ENCODE measurements around the gene LDLRAD2.
A peak's percentile ranks its signal among the peaks of the same experiment; 100 is the strongest.
"Not testable (repeated sequence)": the region's sequence is repeated elsewhere in the genome, so short reads cannot be mapped to it uniquely, and the experiment has no call there.

Gene LDLRAD2, protein sequence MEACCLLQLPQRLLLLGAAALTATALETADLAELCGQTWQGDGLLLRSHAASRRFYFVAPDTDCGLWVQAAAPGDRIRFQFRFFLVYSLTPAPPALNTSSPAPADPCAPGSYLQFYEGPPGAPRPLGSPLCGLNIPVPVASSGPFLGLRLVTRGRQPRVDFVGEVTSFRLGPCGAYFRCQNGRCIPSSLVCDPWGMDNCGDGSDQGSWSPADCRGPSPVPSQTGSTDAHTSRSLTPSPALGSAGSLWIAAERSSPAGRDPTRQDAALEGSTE

DNA sequence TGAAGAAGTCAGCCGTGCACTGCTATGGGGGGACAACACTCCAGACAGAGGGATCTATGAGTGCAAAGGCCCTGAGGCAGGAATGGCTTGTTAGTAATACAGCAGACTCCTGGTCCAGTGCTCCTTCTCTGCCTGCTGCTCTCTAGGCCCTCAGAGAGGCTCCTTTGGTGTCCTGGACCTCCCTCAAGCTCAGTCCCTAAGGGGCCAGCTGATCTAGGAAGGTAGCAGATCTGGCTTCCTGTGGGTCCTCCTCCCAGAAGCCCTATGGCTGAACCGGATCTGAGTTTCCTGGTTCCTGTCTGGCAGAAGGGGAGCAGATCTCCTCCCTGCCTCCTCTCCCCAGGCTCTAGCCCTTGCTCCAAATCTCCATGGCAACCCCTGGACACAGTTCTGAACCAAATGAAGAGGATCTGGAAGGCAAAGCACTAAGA lies at the start of gene LDLRAD2:
Gene LDLRAD2 (plus strand): TSS at position 391 of the 431 bp plus-strand sequence. CDS start 187 bp downstream, outside the sequence.
- peak; percentile 16 for DNase-seq (ENCODE audit: low read depth)

DNA sequence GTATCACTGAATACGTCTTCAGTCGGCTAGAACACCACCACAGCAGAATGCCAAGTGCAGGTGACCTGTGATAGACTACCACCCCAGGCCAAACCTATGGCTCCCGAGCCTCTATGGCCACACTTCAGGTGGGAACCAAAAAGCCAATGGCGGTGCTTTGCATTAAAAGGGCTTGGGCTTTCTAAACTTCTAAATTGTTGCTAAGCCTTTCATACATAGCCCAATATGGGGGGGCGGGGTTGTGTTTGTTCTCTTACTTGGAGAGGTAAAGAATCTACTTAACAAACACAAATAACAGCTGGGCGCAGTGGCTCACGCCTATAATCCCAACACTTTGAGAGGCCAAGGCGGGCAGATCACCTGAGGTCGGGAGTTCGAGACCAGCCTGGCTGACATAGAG lies 48.8 kb upstream of the LDLRAD2 start:
- no peak for DNase-seq (ENCODE audit: low read depth)

DNA sequence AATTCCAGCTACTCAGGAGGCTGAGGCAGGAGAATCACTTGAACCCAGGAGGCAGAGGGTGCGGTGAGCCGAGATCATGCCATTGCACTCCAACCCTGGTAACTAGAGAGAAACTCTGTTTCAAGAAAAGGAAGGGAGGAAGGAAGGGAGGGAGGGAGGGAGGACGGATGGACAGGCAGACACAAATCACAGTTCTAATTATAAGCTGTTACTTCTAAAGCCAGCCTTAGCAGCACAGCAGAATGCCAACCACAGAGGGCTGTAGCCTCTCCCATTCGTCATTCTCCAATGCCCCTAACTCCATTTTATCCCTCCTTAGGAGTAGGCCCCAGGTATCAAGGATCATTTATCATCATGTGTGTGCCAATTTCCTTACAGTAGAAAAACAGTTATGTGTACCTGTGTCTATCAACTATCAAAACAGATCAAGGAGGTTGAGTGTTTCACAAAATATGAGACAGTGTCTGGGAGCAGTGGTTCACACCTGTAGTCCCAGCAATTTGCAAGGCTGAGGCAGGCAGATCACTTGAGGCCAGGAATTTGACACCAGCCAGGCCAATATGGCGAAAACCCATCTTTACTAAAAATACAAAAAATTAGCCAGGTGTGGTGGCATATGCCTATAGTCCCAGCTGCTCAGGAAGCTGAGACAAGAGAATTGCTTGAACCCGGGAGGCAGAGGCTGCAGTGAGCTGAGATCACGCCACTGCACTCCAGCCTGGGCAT lies 48.2 kb upstream of the LDLRAD2 start:
- no peak for DNase-seq (ENCODE audit: low read depth)

DNA sequence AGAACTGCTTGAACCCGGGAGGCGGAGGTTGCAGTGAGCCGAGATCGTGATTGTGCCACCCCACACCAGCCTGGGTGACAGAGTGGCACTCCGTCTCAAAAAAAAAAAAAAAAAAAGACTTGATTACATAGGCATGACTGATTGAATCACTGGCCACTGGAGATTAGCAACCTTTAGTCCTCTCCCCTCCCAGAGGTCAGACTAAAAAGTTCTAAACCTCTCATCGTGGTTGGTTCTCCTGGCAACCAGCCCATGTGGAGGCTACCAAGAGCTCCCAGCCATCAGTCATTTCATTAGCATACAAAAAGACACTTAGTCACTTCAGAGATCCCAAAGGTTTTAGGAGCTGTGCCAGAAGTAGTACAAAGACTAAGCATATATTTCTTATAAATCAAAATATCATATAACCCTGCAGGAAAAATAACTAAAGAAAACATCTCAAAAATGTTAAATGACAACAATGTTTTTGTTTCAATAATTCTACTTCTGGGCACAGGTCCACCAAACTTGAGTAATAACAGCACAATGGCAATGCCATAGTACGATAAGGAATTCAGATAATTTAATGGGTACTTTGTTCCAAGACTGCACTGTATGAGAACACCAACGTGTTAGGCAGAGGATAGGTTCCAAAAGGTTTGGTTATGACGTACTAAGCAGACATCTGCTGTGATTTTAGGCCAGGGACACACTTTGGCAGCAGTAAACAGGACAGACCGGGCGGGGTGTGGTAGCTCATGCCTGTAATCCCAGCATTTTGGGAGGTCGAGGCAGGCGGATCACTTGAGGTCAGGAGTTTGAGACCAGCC lies 47.2 kb upstream of the LDLRAD2 start:
- peak; percentile 82 for DNase-seq (ENCODE audit: low read depth)

DNA sequence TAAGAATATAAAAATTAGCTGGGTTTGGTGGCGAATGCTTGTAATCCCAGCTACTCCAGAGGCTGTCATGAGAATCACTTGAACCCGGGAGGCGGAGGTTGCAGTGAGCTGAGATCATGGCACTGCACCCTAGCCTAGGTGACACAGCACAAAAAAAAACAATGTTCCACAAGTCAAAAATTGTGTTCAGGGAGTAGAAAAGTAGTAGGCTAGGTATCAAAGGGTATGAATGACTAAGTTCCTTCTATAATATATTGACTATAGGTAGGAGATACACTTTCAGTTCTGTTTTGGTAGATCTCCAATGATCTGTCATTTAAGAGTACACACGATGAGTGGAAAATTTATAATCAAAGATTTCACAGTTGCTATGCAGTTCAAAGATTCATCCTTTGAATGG lies 45.9 kb upstream of the LDLRAD2 start:
- DNase-seq (ENCODE audit: low read depth): no peak

DNA sequence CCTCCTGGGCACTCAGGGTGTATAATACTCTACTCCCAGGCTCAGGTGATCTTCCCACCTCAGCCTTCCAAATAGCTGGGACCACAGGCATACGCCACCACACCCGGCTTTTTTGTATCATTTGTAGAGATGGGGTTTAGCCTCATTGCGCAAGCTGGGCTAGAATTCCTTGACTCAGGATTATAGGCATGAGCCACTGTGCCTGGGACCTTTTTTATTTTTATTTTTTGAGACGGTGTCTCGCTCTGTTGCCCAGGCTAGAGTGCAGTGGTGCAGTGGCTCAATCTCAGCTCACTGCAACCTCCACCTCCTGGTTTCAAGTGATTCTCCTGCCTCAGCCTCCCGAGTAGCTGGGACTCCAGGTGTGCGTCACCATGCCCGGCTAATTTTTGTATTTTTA lies 45.0 kb upstream of the LDLRAD2 start:
- DNase-seq (ENCODE audit: low read depth): not testable (repeated sequence)

DNA sequence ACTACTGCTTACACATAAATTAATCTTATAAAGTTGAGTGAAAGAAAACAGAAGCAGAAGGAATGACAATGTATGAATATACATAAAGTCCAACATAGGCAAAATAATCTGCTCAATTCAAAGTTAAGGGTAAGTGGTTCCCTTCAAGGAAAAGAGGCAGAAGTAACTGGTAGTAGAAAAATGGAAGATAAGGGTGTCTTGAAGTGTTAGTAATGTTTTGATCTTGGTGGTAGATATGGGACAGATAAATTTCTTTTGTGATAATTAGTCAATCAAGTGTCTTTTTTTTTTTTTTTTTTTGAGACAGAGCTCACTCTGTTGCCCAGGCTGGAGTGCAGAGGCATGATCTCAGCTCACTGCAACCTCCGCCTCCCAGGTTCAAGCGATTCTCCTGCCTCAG lies 41.9 kb upstream of the LDLRAD2 start:
- DNase-seq (ENCODE audit: low read depth): no peak

DNA sequence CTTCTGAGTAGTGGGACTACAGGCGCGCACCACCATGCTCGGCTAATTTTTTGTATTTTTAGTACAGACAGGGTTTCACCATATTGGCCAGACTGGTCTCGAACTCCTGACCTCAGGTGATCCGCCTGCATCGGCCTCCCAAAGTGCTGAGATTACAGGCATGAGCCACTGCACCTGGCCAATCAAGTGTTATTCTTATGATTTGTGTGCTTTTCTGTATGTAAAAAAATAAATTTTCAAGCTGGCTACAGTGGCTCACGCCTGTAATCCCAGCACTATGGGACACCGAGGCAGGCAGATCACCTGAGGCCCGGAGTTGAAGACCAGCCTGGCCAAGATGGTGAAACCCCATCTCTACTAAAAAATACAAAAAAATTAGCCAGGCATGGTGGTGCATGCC lies 41.5 kb upstream of the LDLRAD2 start:
- not testable (repeated sequence) for DNase-seq (ENCODE audit: low read depth)

DNA sequence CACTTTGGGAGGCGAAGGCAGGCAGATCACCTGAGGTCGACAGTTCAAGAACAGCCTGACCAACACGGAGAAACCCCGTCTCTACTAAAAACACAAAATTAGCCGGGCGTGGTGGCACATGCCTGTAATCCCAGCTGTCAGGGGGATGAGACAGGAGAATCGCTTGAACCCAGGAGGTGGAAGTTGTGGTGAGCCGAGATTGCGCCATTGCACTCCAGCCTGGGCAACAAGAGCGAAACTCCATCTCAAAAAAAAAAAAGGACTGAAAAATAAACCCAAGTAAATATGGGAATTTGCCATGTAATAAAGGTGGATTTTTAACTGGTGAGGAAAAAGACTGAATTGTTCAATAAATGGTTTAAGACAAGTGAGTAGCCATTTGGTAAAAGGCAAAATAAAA lies 40.4 kb upstream of the LDLRAD2 start:
- not testable (repeated sequence) for DNase-seq (ENCODE audit: low read depth)

DNA sequence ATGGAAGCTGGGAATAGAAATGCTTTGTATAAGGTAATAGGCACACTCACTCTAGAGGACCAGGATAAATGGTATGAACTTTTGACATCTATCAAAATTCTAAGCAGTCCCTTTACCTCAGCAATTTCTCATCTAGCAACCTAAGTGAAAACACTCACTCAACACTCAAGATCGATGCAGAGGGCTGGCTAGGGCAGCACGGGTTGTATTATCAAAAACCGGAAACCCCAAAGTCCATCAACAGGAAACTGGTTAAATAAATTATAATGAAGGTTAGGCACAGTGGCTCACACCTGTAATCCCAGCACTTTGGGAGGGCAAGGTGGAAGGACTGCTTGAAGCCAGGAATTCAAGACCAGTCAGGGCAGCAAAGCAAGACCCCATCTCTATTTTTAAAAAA lies 38.5 kb upstream of the LDLRAD2 start:
- no peak for DNase-seq (ENCODE audit: low read depth)

DNA sequence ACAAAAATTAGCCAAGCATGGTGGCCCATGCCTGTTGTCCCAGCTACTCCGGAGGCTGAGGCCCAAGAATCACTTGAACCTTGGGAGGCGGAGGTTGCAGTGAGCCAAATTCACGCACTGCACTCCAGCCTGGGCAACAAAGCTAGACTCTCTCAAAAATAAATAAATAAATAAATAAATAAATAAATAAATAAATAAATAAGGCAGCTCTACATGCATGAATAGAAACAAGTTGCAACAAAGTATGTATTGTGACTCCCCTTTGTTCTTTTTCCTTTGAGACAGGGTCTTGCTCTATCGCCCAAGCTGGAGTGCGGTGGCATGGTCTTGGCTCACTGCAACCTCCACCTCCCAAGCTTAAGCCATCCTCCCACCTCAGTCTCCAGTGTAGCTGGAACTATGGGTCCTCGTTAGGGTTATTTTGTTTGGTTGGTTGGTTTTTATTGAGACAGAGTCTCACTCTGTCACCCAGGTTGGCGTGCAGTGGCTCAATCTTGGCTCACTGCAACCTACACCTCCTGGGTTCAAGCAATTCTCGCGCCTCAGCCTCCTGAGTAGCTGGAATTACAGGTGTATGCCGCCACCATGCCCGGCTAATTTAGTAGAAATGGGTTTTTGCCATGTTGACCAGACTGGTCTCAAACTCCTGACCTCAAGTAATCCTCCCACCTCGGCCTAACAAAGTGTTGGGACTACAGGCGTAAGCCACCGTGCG lies 37.1 kb upstream of the LDLRAD2 start:
- no peak for DNase-seq (ENCODE audit: low read depth)

DNA sequence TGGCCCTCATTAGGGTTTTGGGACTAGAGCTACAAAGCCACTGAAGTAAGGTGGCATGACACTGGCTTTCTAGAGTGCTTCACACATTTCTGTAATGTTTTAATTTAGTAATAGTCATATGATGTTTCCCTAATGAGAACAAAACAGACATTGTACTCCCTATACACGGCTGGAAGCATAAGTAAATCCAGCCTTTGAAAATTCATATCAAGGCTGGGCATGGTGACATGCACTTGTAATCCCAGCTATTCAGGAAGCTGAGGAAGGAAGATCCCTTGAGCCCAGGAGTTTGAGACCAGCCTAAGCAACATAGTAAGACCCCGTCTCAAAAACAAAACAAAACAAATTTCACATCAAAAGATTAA lies 36.5 kb upstream of the LDLRAD2 start:
- no peak for DNase-seq (ENCODE audit: low read depth)

DNA sequence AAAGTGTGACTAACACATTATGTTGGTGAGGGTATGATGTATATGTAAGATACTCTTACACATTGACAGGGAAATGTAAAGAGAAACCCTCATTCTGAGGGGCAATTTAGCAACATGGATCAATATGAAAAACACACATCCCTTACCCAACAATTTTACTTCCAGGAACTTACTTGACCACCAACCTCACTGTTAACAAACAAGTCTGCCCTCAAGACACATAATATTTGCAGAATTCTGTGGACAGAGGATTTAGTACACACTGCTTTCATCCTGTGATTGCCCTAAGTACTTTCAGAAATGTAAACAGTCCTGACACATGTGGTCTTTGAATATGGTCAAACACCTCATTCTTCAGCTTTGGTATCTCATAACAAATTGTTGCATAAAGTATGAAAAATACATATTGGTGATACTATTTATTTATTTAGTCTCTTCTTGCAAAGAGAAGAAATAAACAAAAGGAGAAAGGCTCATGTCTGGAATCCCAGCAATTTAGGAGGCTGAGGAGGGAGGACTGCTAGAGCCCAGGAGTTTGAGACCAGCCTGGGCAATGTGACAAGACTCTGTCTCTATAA lies 36.0 kb upstream of the LDLRAD2 start:
- no peak for DNase-seq (ENCODE audit: low read depth)

DNA sequence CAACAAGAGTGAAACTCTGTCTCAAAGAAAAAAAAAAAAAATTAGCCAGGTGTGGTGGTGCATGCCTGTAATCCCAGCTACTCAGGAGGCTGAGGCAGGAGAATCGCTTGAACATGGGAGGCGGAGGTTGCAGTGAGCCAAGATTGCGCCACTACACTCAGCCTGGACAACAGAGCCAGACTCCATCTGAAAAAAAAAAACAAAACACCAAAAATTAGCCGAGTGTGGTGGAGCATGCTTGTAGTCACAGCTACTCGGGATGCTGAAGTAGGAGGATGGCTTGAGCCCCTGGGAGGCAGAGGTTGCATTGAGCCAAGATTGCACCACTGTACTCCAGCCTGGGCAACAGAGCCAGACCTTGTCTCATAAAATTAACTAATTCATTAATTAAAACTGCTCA lies 35.1 kb upstream of the LDLRAD2 start:
- not testable (repeated sequence) for DNase-seq (ENCODE audit: low read depth)

DNA sequence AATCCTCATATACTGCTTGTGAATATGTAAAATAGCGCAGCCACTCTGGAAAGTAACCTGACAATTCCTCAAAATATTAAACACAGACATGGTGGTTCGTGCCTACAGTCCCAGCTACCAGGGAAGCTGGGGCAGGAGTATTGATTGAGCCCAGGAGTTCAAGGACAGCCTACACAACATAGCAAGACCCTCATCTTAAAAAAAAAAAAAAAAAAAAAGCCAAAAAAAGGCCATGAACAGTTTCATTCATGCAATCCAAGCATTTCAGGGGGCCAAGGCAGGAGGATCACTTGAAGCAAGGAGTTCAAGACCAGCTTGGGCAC lies 33.7 kb upstream of the LDLRAD2 start:
- DNase-seq (ENCODE audit: low read depth): no peak

DNA sequence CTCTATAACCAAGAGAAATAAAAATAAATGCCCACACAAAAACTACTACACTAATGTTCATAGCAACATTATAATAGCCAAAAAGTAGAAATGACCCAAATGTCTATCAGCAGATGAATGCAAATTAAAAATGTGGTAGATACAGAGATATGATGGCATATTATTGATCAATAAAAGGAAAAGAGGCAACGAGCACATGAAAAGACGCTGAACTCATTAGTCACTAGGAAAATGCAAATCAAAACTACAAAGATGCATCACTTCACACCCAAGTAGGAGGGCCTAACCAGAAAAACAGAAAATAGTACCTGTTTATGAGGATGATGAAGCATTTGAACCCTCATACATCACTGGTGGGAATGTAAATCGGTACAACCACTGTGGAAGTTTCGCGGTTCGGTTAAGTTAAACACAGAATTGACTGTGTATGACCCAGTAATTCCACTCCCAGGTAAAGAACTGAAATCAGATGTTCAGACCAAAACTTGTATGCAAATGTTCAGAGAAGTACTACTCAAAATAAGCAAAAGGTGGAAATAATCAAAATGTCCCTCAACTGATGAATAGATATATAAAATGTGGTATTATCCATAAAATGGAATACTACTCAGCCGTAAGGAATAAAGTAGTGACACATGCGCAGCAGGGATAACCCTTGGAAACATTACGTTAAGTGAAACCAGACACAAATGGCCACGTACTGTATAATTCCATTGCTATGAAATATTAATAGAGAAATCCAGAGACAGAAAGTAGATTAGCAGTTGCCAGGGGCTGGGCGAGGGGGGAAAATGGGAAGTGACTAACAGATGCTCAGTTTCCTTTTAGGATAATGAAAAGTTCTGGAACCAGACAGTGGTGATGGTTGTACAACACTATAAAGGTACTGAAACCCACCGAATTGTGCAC lies 32.2 kb upstream of the LDLRAD2 start:
- DNase-seq (ENCODE audit: low read depth): no peak

DNA sequence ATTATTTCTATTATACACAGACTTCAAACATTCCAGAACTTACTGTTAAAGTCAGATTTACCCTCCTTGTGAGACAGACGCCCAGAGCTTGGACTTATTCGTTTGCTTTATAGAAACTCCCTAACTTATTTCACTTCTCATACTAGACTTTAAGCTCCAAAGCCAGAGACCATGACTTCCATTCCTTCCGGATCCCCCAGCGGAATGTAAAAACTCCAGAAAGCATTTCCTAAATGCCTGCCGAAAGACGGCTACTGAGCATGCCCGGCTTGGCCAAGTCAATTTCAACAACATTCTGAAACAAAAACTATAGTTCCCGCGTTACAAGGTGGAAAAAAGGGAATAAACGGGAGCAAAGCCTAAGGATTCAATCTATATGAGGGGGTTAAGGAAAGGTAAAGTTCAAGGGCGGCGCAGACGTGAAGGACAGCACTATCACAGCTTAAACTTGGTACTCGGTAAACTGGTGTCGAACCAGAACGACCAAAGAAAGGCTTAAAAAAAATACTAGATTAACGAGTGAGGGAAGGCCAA lies 30.2 kb upstream of the LDLRAD2 start:
- no peak for DNase-seq (ENCODE audit: low read depth)

DNA sequence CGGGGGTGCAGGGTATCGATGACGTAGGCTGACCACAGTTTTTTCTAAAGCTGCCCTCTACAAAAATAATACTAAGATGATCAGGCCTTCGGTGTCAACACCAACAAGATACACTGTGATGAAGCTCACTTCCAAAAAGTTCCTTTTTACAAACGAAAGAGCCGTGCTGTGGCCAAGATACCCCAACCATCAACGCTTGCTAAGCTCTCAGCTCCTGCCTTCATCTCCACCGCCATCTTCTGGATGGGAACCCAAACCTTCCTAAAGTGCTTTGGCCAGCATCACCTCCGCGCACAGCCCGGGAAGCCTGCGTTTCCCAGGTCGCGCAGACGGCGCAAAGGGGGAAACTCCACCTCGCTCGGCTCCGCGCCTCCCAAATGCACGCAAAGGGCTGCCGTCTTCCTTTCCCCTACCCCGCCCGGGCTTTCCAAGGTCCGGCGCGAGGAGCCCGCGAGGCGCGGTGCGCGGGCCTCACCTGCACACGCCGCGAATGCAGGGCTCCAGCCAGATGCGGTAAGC lies 29.7 kb upstream of the LDLRAD2 start:
- peak; percentile 30 for DNase-seq (ENCODE audit: low read depth)

DNA sequence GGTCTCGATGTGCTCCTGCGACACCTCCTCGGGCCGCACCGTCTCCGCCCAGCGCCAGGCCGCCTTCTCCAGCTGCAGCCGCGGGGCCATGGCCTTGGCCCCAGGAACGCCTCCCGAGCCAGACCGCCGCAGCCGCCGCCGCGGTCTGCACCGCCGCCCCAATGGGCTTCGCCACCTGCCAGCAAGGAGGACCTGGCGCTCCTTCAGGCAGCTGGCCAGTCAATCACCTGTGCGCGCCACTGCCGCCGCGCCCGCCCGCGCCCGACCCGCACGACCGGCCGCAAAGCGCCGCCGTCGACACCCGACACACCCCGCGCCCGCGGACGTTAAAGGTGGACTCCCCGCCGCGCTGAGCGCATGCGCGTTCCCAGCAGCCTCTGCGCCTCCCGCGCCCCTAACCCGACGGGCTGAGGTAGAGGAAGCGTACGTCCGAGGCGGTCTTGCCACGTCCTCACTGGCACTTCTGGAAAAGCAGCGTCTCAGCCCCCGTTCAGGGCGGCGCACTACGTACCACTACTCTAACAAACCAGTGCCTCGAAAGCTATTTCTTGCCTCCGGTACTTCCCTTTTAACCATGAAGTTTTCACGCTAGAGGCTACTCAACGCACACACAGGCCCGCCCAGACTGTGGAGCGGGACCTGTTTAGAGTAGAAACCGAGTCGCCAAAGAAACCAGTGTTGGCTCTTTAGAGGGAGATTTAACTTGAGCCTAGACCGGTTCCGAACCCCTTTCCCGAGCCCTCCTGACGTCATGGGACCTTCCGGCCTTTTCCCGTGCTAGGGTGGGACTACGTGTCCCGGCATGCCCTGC lies 29.0 kb upstream of the LDLRAD2 start, which contains the start of gene USP48:
Gene USP48 (minus strand): TSS at position 282 of the 811 bp plus-strand sequence. CDS start 192 bp downstream, at position 90.
- DNase-seq (ENCODE audit: low read depth): peak; percentile 93
